Breast epithelium (tissue), 4 donors: ENCODE results near the gene EPB41. TPM values are rescaled to one million over a fixed set of nuclear protein-coding genes. Genes with fewer than 3 reads are reported as not detected.

Experiments
- DNase-seq, 2 donors: peaks; one replicate each; pipeline ENCODE4 v3.0.0-alpha.2; 2019; ENCODE audit warnings: low spot score in 2 of 2
- H3K27ac ChIP-seq, 2 donors: fragments of 200-600 bp; sonication (generic) in 1 of 2; one replicate each; pipeline ENCODE4 v1.5.1; 2016 to 2019; ENCODE audit warnings: mild to moderate bottlenecking in 1 of 2
- H3K27me3 ChIP-seq, 2 donors: fragments of 200-600 bp; sonication (generic) in 1 of 2; one replicate each; pipeline versions ENCODE4 v1.5.1 to v1.6.0; 2017 to 2019; ENCODE audit warnings: control low read depth in 1 of 2, mild to moderate bottlenecking in 1 of 2
- H3K36me3 ChIP-seq: fragments of 200-600 bp; one replicate; pipeline ENCODE4 v1.5.1; 2019
- H3K4me1 ChIP-seq, 2 donors: fragments of 200-600 bp; sonication (generic); one replicate each; pipeline ENCODE4 v1.5.1; 2016 to 2019; ENCODE audit warnings: control low read depth in 1 of 2
- H3K4me3 ChIP-seq, 3 donors: fragments of 200-600 bp; sonication (generic); 1 replicate in 2 of 3; 2 replicates in 1 of 3; pipeline ENCODE4 v1.5.1; 2016 to 2019; ENCODE audit warnings: mild to moderate bottlenecking in 3 of 3, moderate library complexity in 2 of 3
- H3K9me3 ChIP-seq, 2 donors: fragments of 200-600 bp; sonication (generic) in 1 of 2; one replicate each; pipeline ENCODE4 v1.5.1; 2016 to 2019; ENCODE audit warnings: control low read depth in 1 of 2
- CTCF ChIP-seq, 3 donors: fragments of 450-650 bp; IDR thresholded peaks; one replicate each; pipeline ENCODE4 v1.5.1; 2016 to 2017; ENCODE audit warnings: antibody characterized with exemption in 3 of 3, mild to moderate bottlenecking in 3 of 3, moderate library complexity in 3 of 3
- POLR2A ChIP-seq: fragments of 450-650 bp; IDR thresholded peaks from one replicate; pipeline ENCODE4 v1.6.1; 2016; ENCODE audit warnings: antibody characterized with exemption, mild to moderate bottlenecking, moderate library complexity
- POLR2AphosphoS5 ChIP-seq, 3 donors: sonication (generic); formaldehyde crosslinking; IDR thresholded peaks; one replicate each; pipeline ENCODE4 v1.6.1; 2017; ENCODE audit warnings: antibody characterized with exemption in 3 of 3
- intact Hi-C: fragments of 100-400 bp; cut with DNase I; formaldehyde crosslinking; loops from one replicate; pipeline ENCODE4 v1.15.1; 2023; ENCODE audit warnings: low total_unique reads
- total RNA-seq, 3 donors: library from RNA; depleted of rRNA; stranded (reverse); fragments of >200 nt; gene quantifications; one replicate each; pipeline ENCODE4 v1.1.0, GENCODE V29; 2016

Gene EPB41
- total RNA-seq, 3 donors from 2014 or later: 36.2 to 67.2 (median 51.8) TPM

GRCh38 chr1:29162476-29163138, 248.2 kb downstream of the EPB41 start:
- no peak for TF ChIP-seq POLR2A
- no peak for TF ChIP-seq POLR2AphosphoS5 (IDR thresholded peaks at IDR 0.05)
- TF ChIP-seq CTCF (IDR thresholded peaks at IDR 0.05): no peak
- Histone ChIP-seq H3K27me3 (no peaks in the 10 kb centered on the region), H3K9me3 (no peaks in the 10 kb centered on the region), H3K36me3 (no peaks in the 10 kb centered on the region), H3K4me3 (no peak overlapping the region), H3K27ac (no peak overlapping the region), H3K4me1 (peaks cover 0 to 4% of the 10 kb centered on the region in 2 donors)
- DNase-seq: no peak
- intact Hi-C loops: no loop called here

- Histone ChIP-seq H3K36me3 (no peaks in the 10 kb centered on the region), H3K4me3 (no peak overlapping the region), H3K27ac (no peak overlapping the region), H3K9me3 (no peaks in the 10 kb centered on the region), H3K27me3 (no peaks in the 10 kb centered on the region), H3K4me1 (peaks cover 0 to 4% of the 10 kb centered on the region in 2 donors)
- DNase-seq: no peak
- TF ChIP-seq CTCF (IDR thresholded peaks at IDR 0.05) (no peak), POLR2AphosphoS5 (IDR thresholded peaks at IDR 0.05) (no peak), POLR2A (no peak)
- intact Hi-C loops: no loop called here
Measured at GRCh38 chr1:29164588-29164987, 250.2 kb downstream of the EPB41 start.

- H3K4me1 ChIP-seq: peaks cover 0 to 4% of the 10 kb centered on the region in 2 donors
- H3K27ac ChIP-seq: no peak overlapping the region
Measured at GRCh38 chr1:29166291-29166878, 252.0 kb downstream of the EPB41 start.

GRCh38 chr1:29167904-29168303, 253.5 kb downstream of the EPB41 start:
- TF ChIP-seq CTCF (IDR thresholded peaks at IDR 0.05) (no peak), POLR2A (no peak), POLR2AphosphoS5 (IDR thresholded peaks at IDR 0.05) (no peak)
- H3K27ac ChIP-seq: no peak overlapping the region
- H3K4me1 ChIP-seq: no peaks in the 10 kb centered on the region

More at GRCh38 chr1:29166291-29166878, 252.0 kb downstream of the EPB41 start:
- H3K27me3 ChIP-seq: no peaks in the 10 kb centered on the region
- no peak overlapping the region for H3K4me3 ChIP-seq
- no peak for DNase-seq
- TF ChIP-seq CTCF (IDR thresholded peaks at IDR 0.05): no peak
- no peak for TF ChIP-seq POLR2AphosphoS5 (IDR thresholded peaks at IDR 0.05)
- TF ChIP-seq POLR2A: no peak
- no peaks in the 10 kb centered on the region for H3K9me3 ChIP-seq
- intact Hi-C loops: no loop called here
- H3K36me3 ChIP-seq: no peaks in the 10 kb centered on the region

More at GRCh38 chr1:29167904-29168303, 253.5 kb downstream of the EPB41 start:
- Histone ChIP-seq H3K4me3 (no peak overlapping the region), H3K9me3 (no peaks in the 10 kb centered on the region), H3K27me3 (no peaks in the 10 kb centered on the region), H3K36me3 (no peaks in the 10 kb centered on the region)
- intact Hi-C loops: no loop called here
- DNase-seq: no peak

Other genes starting within 250 kb of the EPB41 start
- 10 to 100 TPM in 1 of 3 donors, 1 to 10 TPM in 2; 7.7 to 11.9 (median 9.8) TPM for gene GMEB1, start 245.8 kb upstream of the EPB41 start, total RNA-seq
- gene YTHDF2, start 177.6 kb upstream of the EPB41 start, total RNA-seq: 10 to 100 TPM; 43.5 to 74.1 (median 66.5) TPM
- gene OPRD1, start 102.4 kb upstream of the EPB41 start, total RNA-seq: not detected
- 10 to 100 TPM in 2 of 3 donors, 1 to 10 TPM in 1; 4.5 to 21.0 (median 12.1) TPM for gene TMEM200B, start 209.3 kb downstream of the EPB41 start, total RNA-seq